Measurements from ENCODE around the gene GABBR1.

GABBR1 gene

DNA sequence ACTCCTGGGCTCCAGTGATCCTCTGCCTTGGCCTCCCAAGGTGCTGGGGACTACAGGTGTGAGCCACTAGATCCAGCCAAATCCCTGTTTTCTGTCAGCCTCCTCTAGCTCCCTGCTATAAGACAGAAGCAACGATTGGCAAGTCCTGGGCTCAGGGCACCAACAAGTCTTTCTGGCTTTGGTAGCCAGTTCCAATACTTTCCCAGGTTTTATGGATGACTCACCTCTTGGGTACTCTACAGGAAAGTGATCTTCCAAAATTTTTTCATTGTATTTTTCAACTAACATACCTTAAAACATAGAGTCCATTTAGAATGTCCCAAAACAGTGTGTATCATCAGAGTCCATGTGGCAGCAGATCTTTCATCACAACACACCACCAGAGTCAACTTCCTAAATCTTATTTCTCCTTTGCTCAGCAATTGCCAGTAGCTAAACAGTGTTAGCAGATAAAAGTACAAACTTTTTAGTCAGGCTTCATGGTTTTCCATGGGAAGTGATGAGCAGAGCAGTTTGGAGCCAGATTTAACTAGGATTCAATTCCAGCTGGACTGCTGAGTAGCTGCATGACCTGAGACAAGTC is 13.3 kb downstream of the GABBR1 start:
- no peak overlapping the region for H3K27ac ChIP-seq (ENCODE audit: low read length, poor library complexity, severe bottlenecking)
- H2BK15ac ChIP-seq (ENCODE audit: low read depth, poor library complexity, severe bottlenecking) = no peak overlapping the region
- no peak overlapping the region for H3K4ac ChIP-seq (ENCODE audit: low read depth in 1 of 2, low read length in 2 of 2)
- H3K4me1 ChIP-seq (ENCODE audit: control insufficient read depth, insufficient read depth, low read depth, low read length) = peaks cover under 1% of the 10 kb centered on the region
- no peak overlapping the region for H3K9ac ChIP-seq (ENCODE audit: low read length)
- peaks cover 50 to 79% of the 10 kb centered on the region in 2 experiments for H3K36me3 ChIP-seq (ENCODE audit: control insufficient read depth in 1 of 2, insufficient read depth in 2 of 2, low read depth in 1 of 2, low read length in 2 of 2)
- H3K9me3 ChIP-seq (ENCODE audit: control insufficient read depth, low read length) = no peaks in the 10 kb centered on the region
- H3K4me3 ChIP-seq (ENCODE audit: insufficient read depth in 1 of 2, low read depth in 1 of 2, low read length in 2 of 2) = no peak overlapping the region
- no peak overlapping the region for H4K91ac ChIP-seq (ENCODE audit: low read length)
- no peak overlapping the region for H3K18ac ChIP-seq (ENCODE audit: low read depth in 1 of 2, low read length in 2 of 2)
- H3K23ac ChIP-seq (ENCODE audit: low read length in 2 of 2) = no peak overlapping the region
- H3K27me3 ChIP-seq (ENCODE audit: control insufficient read depth in 1 of 2, insufficient read depth in 1 of 2, low read length in 2 of 2) = no peaks in the 10 kb centered on the region
- no peak overlapping the region for H2BK12ac ChIP-seq (ENCODE audit: low read length in 2 of 2)
- H4K8ac ChIP-seq (ENCODE audit: low read length) = no peak overlapping the region
- H2BK120ac ChIP-seq (ENCODE audit: low read depth, low read length) = no peak overlapping the region
- H2BK5ac ChIP-seq (ENCODE audit: low read depth, low read length, poor library complexity, severe bottlenecking) = no peak overlapping the region
- no peak for DNase-seq
- no peak overlapping the region for H2AFZ ChIP-seq (ENCODE audit: low read depth, low read length)
- H3K14ac ChIP-seq (ENCODE audit: low read length in 2 of 2) = no peak overlapping the region
- H2AK5ac ChIP-seq (ENCODE audit: low read length, severe bottlenecking) = no peak overlapping the region
- H3K4me2 ChIP-seq (ENCODE audit: low read length, poor library complexity, severe bottlenecking) = no peak overlapping the region
- 92% methylated on average over 1 of the region's 1 CpG for WGBS
- peaks cover 23% of the 10 kb centered on the region for H3K79me1 ChIP-seq (replicated peaks; ENCODE audit: low read length, poor library complexity, severe bottlenecking)

DNA sequence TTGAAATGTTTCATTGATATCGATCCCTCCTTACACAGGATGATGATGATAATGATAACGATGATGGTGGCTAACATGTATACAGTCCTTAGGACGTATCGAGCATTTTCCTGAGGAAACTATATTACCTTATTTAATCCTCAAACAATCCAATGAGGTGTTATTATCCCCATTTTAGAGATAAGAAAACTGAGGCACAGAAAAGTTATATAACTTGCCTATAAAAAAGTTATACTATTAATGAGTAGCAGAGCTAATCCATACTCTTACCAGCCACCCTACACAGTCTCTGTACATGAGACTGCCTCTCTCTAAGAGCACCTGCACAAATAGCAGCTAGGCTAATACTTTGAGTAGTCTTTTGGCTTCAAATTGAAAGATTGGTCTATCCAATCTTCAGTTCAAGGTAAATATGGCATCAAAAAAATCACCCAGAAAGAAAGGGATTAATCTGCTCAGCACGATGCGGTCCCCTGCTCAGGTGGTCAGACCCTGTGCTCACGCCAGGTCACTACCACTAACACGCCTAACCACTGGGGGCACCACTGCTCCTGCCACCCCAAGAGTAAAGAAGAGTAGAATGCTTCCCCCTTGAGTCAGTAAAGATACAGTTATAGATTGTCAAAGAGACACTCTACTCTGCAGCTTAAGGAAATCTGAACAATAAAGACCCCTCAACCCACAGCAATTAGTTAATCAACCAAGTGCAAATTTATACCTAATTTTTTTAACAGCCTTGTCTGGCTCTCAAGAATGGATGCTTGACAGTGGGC is 15.0 kb downstream of the GABBR1 start:
- Histone ChIP-seq H2BK5ac (ENCODE audit: low read depth, low read length, poor library complexity, severe bottlenecking) (no peak overlapping the region), H3K9ac (ENCODE audit: low read length) (no peak overlapping the region), H4K91ac (ENCODE audit: low read length) (no peak overlapping the region), H3K27me3 (ENCODE audit: control insufficient read depth in 1 of 2, insufficient read depth in 1 of 2, low read length in 2 of 2) (no peaks in the 10 kb centered on the region), H3K36me3 (ENCODE audit: control insufficient read depth in 1 of 2, insufficient read depth in 2 of 2, low read depth in 1 of 2, low read length in 2 of 2) (peaks cover 46 to 83% of the 10 kb centered on the region in 2 experiments), H3K4ac (ENCODE audit: low read depth in 1 of 2, low read length in 2 of 2) (no peak overlapping the region), H3K14ac (ENCODE audit: low read length in 2 of 2) (no peak overlapping the region), H2BK12ac (ENCODE audit: low read length in 2 of 2) (no peak overlapping the region), H2BK120ac (ENCODE audit: low read depth, low read length) (no peak overlapping the region), H4K8ac (ENCODE audit: low read length) (no peak overlapping the region), H2AK5ac (ENCODE audit: low read length, severe bottlenecking) (no peak overlapping the region), H3K4me1 (ENCODE audit: control insufficient read depth, insufficient read depth, low read depth, low read length) (peaks cover 1% of the 10 kb centered on the region), H3K18ac (ENCODE audit: low read depth in 1 of 2, low read length in 2 of 2) (no peak overlapping the region), H3K4me3 (ENCODE audit: insufficient read depth in 1 of 2, low read depth in 1 of 2, low read length in 2 of 2) (no peak overlapping the region), H2BK15ac (ENCODE audit: low read depth, poor library complexity, severe bottlenecking) (no peak overlapping the region), H3K4me2 (ENCODE audit: low read length, poor library complexity, severe bottlenecking) (no peak overlapping the region), H3K79me1 (replicated peaks; ENCODE audit: low read length, poor library complexity, severe bottlenecking) (peaks cover 23% of the 10 kb centered on the region), H3K9me3 (ENCODE audit: control insufficient read depth, low read length) (no peaks in the 10 kb centered on the region), H3K27ac (ENCODE audit: low read length, poor library complexity, severe bottlenecking) (no peak overlapping the region), H3K23ac (ENCODE audit: low read length in 2 of 2) (no peak overlapping the region), H2AFZ (ENCODE audit: low read depth, low read length) (no peak overlapping the region)
- DNase-seq = no peak
- WGBS = 100% methylated on average over 4 of the region's 8 CpGs

DNA sequence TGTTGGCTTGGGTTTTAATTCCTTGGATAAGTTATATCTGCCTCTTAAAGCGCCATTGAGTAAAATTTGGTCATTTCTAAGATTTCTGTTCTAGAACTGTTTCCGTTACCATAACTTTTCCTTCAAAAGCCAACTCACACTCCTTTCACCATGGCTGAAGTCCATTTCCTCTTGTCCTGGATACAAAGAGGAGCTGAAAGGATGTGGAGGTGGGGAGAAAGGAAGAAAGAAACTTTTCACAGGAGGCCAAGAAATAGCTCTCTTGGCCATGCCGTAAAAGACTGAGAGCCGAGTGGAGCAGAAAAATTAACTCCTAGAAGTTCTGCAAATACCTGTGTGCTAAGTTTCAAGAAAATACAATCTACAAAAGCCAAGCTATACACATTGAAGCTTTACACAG is 21.6 kb downstream of the GABBR1 start:
- Histone ChIP-seq H3K27me3 (ENCODE audit: control insufficient read depth in 1 of 2, insufficient read depth in 1 of 2, low read length in 2 of 2) (no peaks in the 10 kb centered on the region), H2BK15ac (ENCODE audit: low read depth, poor library complexity, severe bottlenecking) (no peak overlapping the region), H3K9me3 (ENCODE audit: control insufficient read depth, low read length) (no peaks in the 10 kb centered on the region), H2BK120ac (ENCODE audit: low read depth, low read length) (no peak overlapping the region), H2BK12ac (ENCODE audit: low read length in 2 of 2) (no peak overlapping the region), H3K36me3 (ENCODE audit: control insufficient read depth in 1 of 2, insufficient read depth in 2 of 2, low read depth in 1 of 2, low read length in 2 of 2) (peaks cover 58 to 87% of the 10 kb centered on the region in 2 experiments), H3K79me1 (replicated peaks; ENCODE audit: low read length, poor library complexity, severe bottlenecking) (peaks cover 20% of the 10 kb centered on the region), H3K4me2 (ENCODE audit: low read length, poor library complexity, severe bottlenecking) (no peak overlapping the region), H3K27ac (ENCODE audit: low read length, poor library complexity, severe bottlenecking) (no peak overlapping the region), H2BK5ac (ENCODE audit: low read depth, low read length, poor library complexity, severe bottlenecking) (no peak overlapping the region), H3K9ac (ENCODE audit: low read length) (no peak overlapping the region), H4K91ac (ENCODE audit: low read length) (no peak overlapping the region), H3K4ac (ENCODE audit: low read depth in 1 of 2, low read length in 2 of 2) (no peak overlapping the region), H4K8ac (ENCODE audit: low read length) (no peak overlapping the region), H3K18ac (ENCODE audit: low read depth in 1 of 2, low read length in 2 of 2) (no peak overlapping the region), H3K4me1 (ENCODE audit: control insufficient read depth, insufficient read depth, low read depth, low read length) (peaks cover 1% of the 10 kb centered on the region), H2AK5ac (ENCODE audit: low read length, severe bottlenecking) (no peak overlapping the region), H2AFZ (ENCODE audit: low read depth, low read length) (no peak overlapping the region), H3K4me3 (ENCODE audit: insufficient read depth in 1 of 2, low read depth in 1 of 2, low read length in 2 of 2) (no peak overlapping the region), H3K23ac (ENCODE audit: low read length in 2 of 2) (no peak overlapping the region), H3K14ac (ENCODE audit: low read length in 2 of 2) (no peak overlapping the region)
- WGBS = 83% methylated on average over 2 of the region's 4 CpGs
- DNase-seq = no peak

DNA sequence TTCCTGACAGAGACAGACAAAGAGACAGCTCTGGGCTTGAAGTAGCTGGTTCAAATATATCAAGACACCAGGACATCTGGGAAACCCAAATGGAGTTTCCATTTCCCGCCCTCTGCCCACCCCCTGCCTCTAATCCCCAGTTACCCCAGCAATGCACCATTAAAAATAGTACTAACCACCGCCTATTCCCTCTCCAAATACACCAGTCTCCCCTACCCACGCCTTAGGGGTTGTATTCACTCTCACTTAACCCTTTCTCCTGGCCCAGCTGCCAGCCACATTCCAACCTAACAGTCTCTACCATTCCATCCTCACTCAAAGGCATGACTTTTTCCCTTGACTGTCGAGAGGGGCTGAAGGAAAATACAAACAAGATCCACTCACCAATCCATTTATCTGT is 22.4 kb downstream of the GABBR1 start:
- no peak overlapping the region for H2AFZ ChIP-seq (ENCODE audit: low read depth, low read length)
- no peak overlapping the region for H3K9ac ChIP-seq (ENCODE audit: low read length)
- H3K18ac ChIP-seq (ENCODE audit: low read depth in 1 of 2, low read length in 2 of 2) = no peak overlapping the region
- no peak overlapping the region for H3K23ac ChIP-seq (ENCODE audit: low read length in 2 of 2)
- H4K8ac ChIP-seq (ENCODE audit: low read length) = no peak overlapping the region
- H3K79me1 ChIP-seq (replicated peaks; ENCODE audit: low read length, poor library complexity, severe bottlenecking) = peaks cover 17% of the 10 kb centered on the region
- H2BK5ac ChIP-seq (ENCODE audit: low read depth, low read length, poor library complexity, severe bottlenecking) = no peak overlapping the region
- H2BK12ac ChIP-seq (ENCODE audit: low read length in 2 of 2) = no peak overlapping the region
- no peak overlapping the region for H2AK5ac ChIP-seq (ENCODE audit: low read length, severe bottlenecking)
- H3K4ac ChIP-seq (ENCODE audit: low read depth in 1 of 2, low read length in 2 of 2) = no peak overlapping the region
- H3K4me2 ChIP-seq (ENCODE audit: low read length, poor library complexity, severe bottlenecking) = no peak overlapping the region
- H3K27me3 ChIP-seq (ENCODE audit: control insufficient read depth in 1 of 2, insufficient read depth in 1 of 2, low read length in 2 of 2) = no peaks in the 10 kb centered on the region
- peaks cover 1% of the 10 kb centered on the region for H3K4me1 ChIP-seq (ENCODE audit: control insufficient read depth, insufficient read depth, low read depth, low read length)
- no peak overlapping the region for H4K91ac ChIP-seq (ENCODE audit: low read length)
- no peak overlapping the region for H2BK15ac ChIP-seq (ENCODE audit: low read depth, poor library complexity, severe bottlenecking)
- no peak overlapping the region for H3K27ac ChIP-seq (ENCODE audit: low read length, poor library complexity, severe bottlenecking)
- 96% methylated on average over 4 of the region's 4 CpGs for WGBS
- no peak overlapping the region for H3K14ac ChIP-seq (ENCODE audit: low read length in 2 of 2)
- H3K4me3 ChIP-seq (ENCODE audit: insufficient read depth in 1 of 2, low read depth in 1 of 2, low read length in 2 of 2) = no peak overlapping the region
- H3K9me3 ChIP-seq (ENCODE audit: control insufficient read depth, low read length) = no peaks in the 10 kb centered on the region
- DNase-seq = no peak
- no peak overlapping the region for H2BK120ac ChIP-seq (ENCODE audit: low read depth, low read length)
- peaks cover 61 to 93% of the 10 kb centered on the region in 2 experiments for H3K36me3 ChIP-seq (ENCODE audit: control insufficient read depth in 1 of 2, insufficient read depth in 2 of 2, low read depth in 1 of 2, low read length in 2 of 2)
